ENCODE results near the gene PTPRN2. TPM values are rescaled to one million over a fixed set of nuclear protein-coding genes. Genes with fewer than 3 reads are reported as not detected.

Gene PTPRN2
- total RNA-seq, 2 donors from 2014 or later = 30.3 to 40.7 TPM

GRCh38 chr7:157841773-157842370, 745.8 kb downstream of the PTPRN2 start:
- ATAC-seq (no peak), DNase-seq (no peak)
- intact Hi-C loops (cut with DNase I, micrococcal nuclease) = no loop called here

GRCh38 chr7:157840914-157841772, 746.5 kb downstream of the PTPRN2 start:
- ATAC-seq = no peak
- intact Hi-C loops (cut with DNase I, micrococcal nuclease) = no loop called here
- no peak for DNase-seq

- intact Hi-C loops (cut with DNase I, micrococcal nuclease) = no loop called here
- DNase-seq = no peak
- no peak for ATAC-seq
These were observed 747.3 kb downstream of the PTPRN2 start for GRCh38 chr7:157840174-157840913.

- intact Hi-C loops (cut with DNase I, micrococcal nuclease) = no loop called here
- DNase-seq = no peak
- no peak for ATAC-seq
These were observed 747.9 kb downstream of the PTPRN2 start for GRCh38 chr7:157839672-157840167.

GRCh38 chr7:157839226-157839625, 748.4 kb downstream of the PTPRN2 start:
- ATAC-seq (no peak), DNase-seq (no peak)
- intact Hi-C loops (cut with DNase I, micrococcal nuclease) = no loop called here

GRCh38 chr7:157837561-157837960, 750.1 kb downstream of the PTPRN2 start:
- intact Hi-C loops (cut with DNase I, micrococcal nuclease) = no loop called here
- DNase-seq (no peak), ATAC-seq (no peak)

GRCh38 chr7:157837047-157837446, 750.6 kb downstream of the PTPRN2 start:
- no peak for DNase-seq
- intact Hi-C loops (cut with DNase I, micrococcal nuclease) = no loop called here
- no peak for ATAC-seq

GRCh38 chr7:157834501-157835163, 753.0 kb downstream of the PTPRN2 start:
- ATAC-seq (no peak), DNase-seq (no peak)
- intact Hi-C loops (cut with DNase I, micrococcal nuclease) = no loop called here

GRCh38 chr7:157832866-157833607, 754.6 kb downstream of the PTPRN2 start:
- DNase-seq = no peak
- ATAC-seq = no peak
- intact Hi-C loops (cut with DNase I, micrococcal nuclease) = no loop called here

GRCh38 chr7:157832421-157832820, 755.2 kb downstream of the PTPRN2 start:
- no peak for DNase-seq
- no peak for ATAC-seq
- intact Hi-C loops (cut with DNase I, micrococcal nuclease) = no loop called here

- ATAC-seq (no peak), DNase-seq (no peak)
- intact Hi-C loops (cut with DNase I, micrococcal nuclease) = no loop called here
These were observed 755.6 kb downstream of the PTPRN2 start for GRCh38 chr7:157832006-157832405.

GRCh38 chr7:157831143-157831905, 756.3 kb downstream of the PTPRN2 start:
- ATAC-seq (no peak), DNase-seq (no peak)
- intact Hi-C loops (cut with DNase I, micrococcal nuclease) = no loop called here

GRCh38 chr7:157830331-157830730, 757.3 kb downstream of the PTPRN2 start:
- intact Hi-C loops (cut with DNase I, micrococcal nuclease) = no loop called here
- ATAC-seq (no peak), DNase-seq (no peak)

- DNase-seq (no peak), ATAC-seq (no peak)
- intact Hi-C loops (cut with DNase I, micrococcal nuclease) = no loop called here
These were observed 758.1 kb downstream of the PTPRN2 start for GRCh38 chr7:157829491-157829890.

GRCh38 chr7:157828881-157829280, 758.7 kb downstream of the PTPRN2 start:
- no peak for DNase-seq
- intact Hi-C loops (cut with DNase I, micrococcal nuclease) = no loop called here
- no peak for ATAC-seq

- ATAC-seq = no peak
- DNase-seq = no peak
- intact Hi-C loops (cut with DNase I, micrococcal nuclease) = no loop called here
These were observed 759.4 kb downstream of the PTPRN2 start for GRCh38 chr7:157828190-157828589.

- intact Hi-C loops (cut with DNase I, micrococcal nuclease) = no loop called here
- DNase-seq = no peak
- no peak for ATAC-seq
These were observed 759.8 kb downstream of the PTPRN2 start for GRCh38 chr7:157827863-157828160.
